A673 (cell line): ENCODE results near the gene FAM124B.

Experiments
- EZH2 ChIP-seq: fragments of 200-600 bp; sonication (generic); IDR thresholded peaks from 2 replicates; pipeline ENCODE4 v1.6.1; 2017; ENCODE audit warnings: borderline replicate concordance, low read depth, mild to moderate bottlenecking, mixed read lengths, antibody characterized with exemption, low read length; ENCODE audit not compliant: poor library complexity, severe bottlenecking
- TF ChIP-seq, protein P1 (sequence below): fragments of 300-800, 200-600 bp; sonication (generic); conservative IDR thresholded peaks from 2 replicates; pipeline ENCODE4 v1.5.1; 2017; ENCODE audit warnings: low read depth, mild to moderate bottlenecking, antibody characterized with exemption, low read length, moderate library complexity, mixed read lengths

DNA sequence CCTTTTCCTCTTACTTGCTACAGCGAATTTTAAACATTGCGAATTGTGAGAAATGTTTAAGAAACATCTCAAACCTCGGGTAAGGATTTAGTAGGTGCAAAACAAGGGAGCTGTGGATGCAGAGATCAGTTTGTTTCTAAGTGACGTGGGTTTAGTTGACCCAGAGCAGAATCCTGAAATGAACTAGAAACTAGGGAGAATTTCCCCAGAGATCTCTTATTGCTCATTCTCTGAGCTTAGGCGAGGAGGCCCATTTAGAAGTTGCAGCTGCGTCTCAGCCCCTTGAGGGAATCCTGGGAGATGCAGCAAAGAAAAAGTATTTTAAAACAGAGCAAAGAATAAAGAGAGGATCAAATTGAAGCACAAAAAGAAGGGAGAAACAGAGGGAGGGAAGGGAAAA, 29.3 kb downstream of the FAM124B start:
- TF ChIP-seq, protein P1, sequence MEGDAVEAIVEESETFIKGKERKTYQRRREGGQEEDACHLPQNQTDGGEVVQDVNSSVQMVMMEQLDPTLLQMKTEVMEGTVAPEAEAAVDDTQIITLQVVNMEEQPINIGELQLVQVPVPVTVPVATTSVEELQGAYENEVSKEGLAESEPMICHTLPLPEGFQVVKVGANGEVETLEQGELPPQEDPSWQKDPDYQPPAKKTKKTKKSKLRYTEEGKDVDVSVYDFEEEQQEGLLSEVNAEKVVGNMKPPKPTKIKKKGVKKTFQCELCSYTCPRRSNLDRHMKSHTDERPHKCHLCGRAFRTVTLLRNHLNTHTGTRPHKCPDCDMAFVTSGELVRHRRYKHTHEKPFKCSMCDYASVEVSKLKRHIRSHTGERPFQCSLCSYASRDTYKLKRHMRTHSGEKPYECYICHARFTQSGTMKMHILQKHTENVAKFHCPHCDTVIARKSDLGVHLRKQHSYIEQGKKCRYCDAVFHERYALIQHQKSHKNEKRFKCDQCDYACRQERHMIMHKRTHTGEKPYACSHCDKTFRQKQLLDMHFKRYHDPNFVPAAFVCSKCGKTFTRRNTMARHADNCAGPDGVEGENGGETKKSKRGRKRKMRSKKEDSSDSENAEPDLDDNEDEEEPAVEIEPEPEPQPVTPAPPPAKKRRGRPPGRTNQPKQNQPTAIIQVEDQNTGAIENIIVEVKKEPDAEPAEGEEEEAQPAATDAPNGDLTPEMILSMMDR: no peak
- TF ChIP-seq EZH2: no peak
